Progenitor cell of endocrine pancreas (in vitro differentiated cells): ENCODE data around the gene MAPK11. TPM values are rescaled to one million over a fixed set of nuclear protein-coding genes. Genes with fewer than 3 reads are reported as not detected.

ENCODE experiments used
- DNase-seq: peaks from one replicate; pipeline ENCODE4 v3.0.0; 2021; ENCODE audit warnings: low spot score; ENCODE audit not compliant: unreplicated experiment
- H3K27ac Mint-ChIP-seq: 2 replicates; pipeline ENCODE4 v1.8.0; 2021; ENCODE audit warnings: mild to moderate bottlenecking, moderate library complexity, mixed read lengths
- H3K27me3 Mint-ChIP-seq: 2 replicates; pipeline ENCODE4 v1.8.0; 2021; ENCODE audit warnings: mixed read lengths
- H3K36me3 Mint-ChIP-seq: 2 replicates; pipeline ENCODE4 v1.8.0; 2022; ENCODE audit warnings: mixed read lengths; ENCODE audit not compliant: insufficient read depth
- H3K4me1 Mint-ChIP-seq: 2 replicates; pipeline ENCODE4 v1.8.0; 2021; ENCODE audit warnings: low read depth, mixed read lengths
- H3K4me3 Mint-ChIP-seq: 2 replicates; pipeline ENCODE4 v1.8.0; 2021; ENCODE audit warnings: low read depth, mild to moderate bottlenecking, moderate library complexity, mixed read lengths
- H3K9me3 Mint-ChIP-seq: 2 replicates; pipeline ENCODE4 v1.8.0; 2021; ENCODE audit warnings: low read depth, mixed read lengths
- CTCF ChIP-seq: fragments of 200-600 bp; sonication (generic); IDR thresholded peaks from one replicate; pipeline ENCODE4 v1.5.0; 2021; ENCODE audit warnings: antibody characterized with exemption, mild to moderate bottlenecking; ENCODE audit not compliant: unreplicated experiment
- total RNA-seq: library from RNA; stranded (reverse); gene quantifications from 2 replicates; pipeline ENCODE4 v1.2.1, GENCODE V29; 2021

MAPK11 gene
- total RNA-seq, 1 donor from 2014 or later, result 2.3 TPM

- Mint-ChIP-seq H3K9me3 (no peaks in the 10 kb centered on the region), H3K27me3 (no peaks in the 10 kb centered on the region), H3K4me1 (peaks cover 3% of the 10 kb centered on the region), H3K36me3 (no peaks in the 10 kb centered on the region), H3K4me3 (no peak overlapping the region), H3K27ac (no peak overlapping the region)
- no peak for DNase-seq
- no peak for TF ChIP-seq CTCF
These were observed 15.1 kb downstream of the MAPK11 start for GRCh38 chr22:50255099-50255498.

GRCh38 chr22:50253941-50254340, 16.2 kb downstream of the MAPK11 start:
- Mint-ChIP-seq H3K4me1 (peaks cover 3% of the 10 kb centered on the region), H3K4me3 (no peak overlapping the region), H3K27ac (no peak overlapping the region), H3K27me3 (no peaks in the 10 kb centered on the region), H3K9me3 (no peaks in the 10 kb centered on the region), H3K36me3 (no peaks in the 10 kb centered on the region)
- no peak for TF ChIP-seq CTCF
- no peak for DNase-seq

- H3K36me3 Mint-ChIP-seq, result no peaks in the 10 kb centered on the region
- no peak for DNase-seq
- H3K9me3 Mint-ChIP-seq, result no peaks in the 10 kb centered on the region
- H3K27me3 Mint-ChIP-seq, result no peaks in the 10 kb centered on the region
- peaks cover 3% of the 10 kb centered on the region for H3K4me1 Mint-ChIP-seq
- no peak overlapping the region for H3K4me3 Mint-ChIP-seq
- no peak overlapping the region for H3K27ac Mint-ChIP-seq
- no peak for TF ChIP-seq CTCF
These were observed 16.9 kb downstream of the MAPK11 start for GRCh38 chr22:50253046-50253915.

- H3K4me1 Mint-ChIP-seq, result peaks cover 5% of the 10 kb centered on the region
- no peak for DNase-seq
- peak; percentile 64 for TF ChIP-seq CTCF
- no peak overlapping the region for H3K4me3 Mint-ChIP-seq
- H3K9me3 Mint-ChIP-seq, result no peaks in the 10 kb centered on the region
- no peak overlapping the region for H3K27ac Mint-ChIP-seq
- H3K36me3 Mint-ChIP-seq, result peaks cover 1% of the 10 kb centered on the region
- no peaks in the 10 kb centered on the region for H3K27me3 Mint-ChIP-seq
These were observed 17.8 kb downstream of the MAPK11 start for GRCh38 chr22:50252082-50253045.

GRCh38 chr22:50251477-50252081, 18.6 kb downstream of the MAPK11 start:
- H3K4me1 Mint-ChIP-seq, result peaks cover 5% of the 10 kb centered on the region
- no peaks in the 10 kb centered on the region for H3K9me3 Mint-ChIP-seq
- TF ChIP-seq CTCF, result no peak
- no peak for DNase-seq
- H3K27me3 Mint-ChIP-seq, result no peaks in the 10 kb centered on the region
- peaks cover 1% of the 10 kb centered on the region for H3K36me3 Mint-ChIP-seq
- H3K4me3 Mint-ChIP-seq, result peak overlapping the region; percentile 45
- peak overlapping the region; percentile 24 for H3K27ac Mint-ChIP-seq
